ENCODE measurements around the gene OR1A1. TPM values are rescaled to one million over a fixed set of nuclear protein-coding genes. Genes with fewer than 3 reads are reported as not detected.
"Not testable (repeated sequence)": the region's sequence is repeated elsewhere in the genome, so short reads cannot be mapped to it uniquely, and the experiment has no call there.

The OR1A1 gene
- total RNA-seq, 1 experiment from 2014 or later: not detected

DNA sequence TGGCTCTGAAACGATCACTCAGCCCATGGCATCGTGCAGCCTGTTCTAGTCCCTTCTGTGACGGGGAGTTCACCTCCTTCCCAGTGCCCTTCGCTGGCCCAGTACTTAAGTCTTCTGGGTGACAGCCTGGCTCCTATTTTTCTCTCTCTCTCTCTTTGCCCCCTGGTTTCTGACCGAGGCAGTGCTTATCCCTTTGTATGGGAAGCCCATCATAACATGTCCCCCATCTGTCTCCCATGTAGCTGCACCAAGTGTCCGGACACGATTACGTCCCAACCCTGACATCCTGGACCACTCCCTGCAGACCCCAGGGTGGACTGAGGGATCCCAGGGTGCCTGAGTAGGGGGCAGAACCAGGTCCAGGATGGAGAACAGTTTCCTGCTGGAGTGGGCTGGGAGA, 24.8 kb downstream of the OR1A1 start:
- H3F3A ChIP-seq (ENCODE audit: insufficient read depth, low read depth); H3K4me2 ChIP-seq; CTCF ChIA-PET; H4K20me1 ChIP-seq (ENCODE audit: insufficient read depth); H3K79me2 ChIP-seq (ENCODE audit: low read depth); DNase-seq; H3K36me3 ChIP-seq (ENCODE audit: low read depth); H3K4me1 ChIP-seq (replicated peaks; ENCODE audit: insufficient read depth); H3K27ac ChIP-seq; H2AFZ ChIP-seq; POLR2A ChIA-PET (ENCODE audit: unreplicated experiment); H3K9me3 ChIP-seq (ENCODE audit: insufficient read depth, low read depth); BruUV-seq (replicated peaks); H3K4me3 ChIP-seq; H3K9me2 ChIP-seq (ENCODE audit: insufficient read depth); intact Hi-C loops (cut with micrococcal nuclease; ENCODE audit: unreplicated experiment): not testable (repeated sequence)
- H3K27me3 ChIP-seq (ENCODE audit: insufficient read depth, low read depth): peaks cover 22% of the 10 kb centered on the region; the same call in 1 of the 2 replicates

- H3K4me2 ChIP-seq; H4K20me1 ChIP-seq (ENCODE audit: insufficient read depth); intact Hi-C loops (cut with micrococcal nuclease; ENCODE audit: unreplicated experiment); H3K9me2 ChIP-seq (ENCODE audit: insufficient read depth); H3K27me3 ChIP-seq (ENCODE audit: insufficient read depth, low read depth); H3K4me3 ChIP-seq; H3F3A ChIP-seq (ENCODE audit: insufficient read depth, low read depth); H3K79me2 ChIP-seq (ENCODE audit: low read depth); CTCF ChIA-PET; H3K36me3 ChIP-seq (ENCODE audit: low read depth); H3K4me1 ChIP-seq (replicated peaks; ENCODE audit: insufficient read depth); H2AFZ ChIP-seq; POLR2A ChIA-PET (ENCODE audit: unreplicated experiment); H3K9me3 ChIP-seq (ENCODE audit: insufficient read depth, low read depth); H3K27ac ChIP-seq; BruUV-seq (replicated peaks); DNase-seq: not testable (repeated sequence)
These were observed 31.2 kb downstream of the OR1A1 start for GRCh38 chr17:3238685-3239084.

DNA sequence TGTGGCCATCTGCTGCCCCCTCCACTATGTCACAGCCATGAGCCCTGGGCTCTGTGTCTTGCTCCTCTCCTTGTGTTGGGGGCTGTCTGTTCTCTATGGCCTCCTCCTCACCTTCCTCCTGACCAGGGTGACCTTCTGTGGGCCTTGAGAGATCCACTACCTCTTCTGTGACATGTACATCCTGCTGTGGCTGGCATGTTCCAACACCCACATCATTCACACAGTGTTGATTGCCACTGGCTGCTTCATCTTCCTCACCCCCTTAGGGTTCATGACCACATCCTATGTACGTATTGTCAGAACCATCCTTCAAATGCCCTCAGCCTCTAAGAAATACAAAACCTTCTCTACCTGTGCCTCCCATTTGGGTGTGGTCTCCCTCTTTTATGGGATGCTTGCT, 33.6 kb downstream of the OR1A1 start:
- H3F3A ChIP-seq (ENCODE audit: insufficient read depth, low read depth); intact Hi-C loops (cut with micrococcal nuclease; ENCODE audit: unreplicated experiment); H2AFZ ChIP-seq; H3K27me3 ChIP-seq (ENCODE audit: insufficient read depth, low read depth); H3K79me2 ChIP-seq (ENCODE audit: low read depth); H3K4me2 ChIP-seq; CTCF ChIA-PET; BruUV-seq (replicated peaks); H3K36me3 ChIP-seq (ENCODE audit: low read depth); H3K9me2 ChIP-seq (ENCODE audit: insufficient read depth); H3K4me3 ChIP-seq; H3K4me1 ChIP-seq (replicated peaks; ENCODE audit: insufficient read depth); H3K27ac ChIP-seq; H4K20me1 ChIP-seq (ENCODE audit: insufficient read depth); H3K9me3 ChIP-seq (ENCODE audit: insufficient read depth, low read depth); DNase-seq; POLR2A ChIA-PET (ENCODE audit: unreplicated experiment): not testable (repeated sequence)

DNA sequence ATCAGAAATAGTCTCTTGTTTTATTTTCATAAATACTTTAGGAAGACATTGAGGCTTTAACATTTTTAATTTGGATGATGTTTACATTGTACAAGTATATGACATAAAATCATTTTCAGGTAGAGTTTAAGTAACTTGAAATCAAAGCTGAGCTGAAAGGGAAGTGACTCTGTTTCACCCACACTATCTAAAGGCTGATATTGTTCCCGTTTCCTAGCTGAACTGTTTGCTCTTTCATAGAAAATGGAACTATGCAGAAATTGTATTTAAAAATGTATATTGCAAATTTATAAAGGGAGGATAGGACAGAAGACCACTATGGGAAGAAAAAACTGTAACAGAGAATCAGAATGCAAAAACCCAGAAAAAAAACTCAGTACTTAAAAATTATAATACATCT, 37.4 kb downstream of the OR1A1 start:
- H2AFZ ChIP-seq; POLR2A ChIA-PET (ENCODE audit: unreplicated experiment); H3K27me3 ChIP-seq (ENCODE audit: insufficient read depth, low read depth); H3K4me1 ChIP-seq (replicated peaks; ENCODE audit: insufficient read depth); BruUV-seq (replicated peaks); H3K36me3 ChIP-seq (ENCODE audit: low read depth); H3F3A ChIP-seq (ENCODE audit: insufficient read depth, low read depth); DNase-seq; H3K27ac ChIP-seq; H3K4me3 ChIP-seq; H3K9me2 ChIP-seq (ENCODE audit: insufficient read depth); H3K79me2 ChIP-seq (ENCODE audit: low read depth); H3K9me3 ChIP-seq (ENCODE audit: insufficient read depth, low read depth); intact Hi-C loops (cut with micrococcal nuclease; ENCODE audit: unreplicated experiment); H4K20me1 ChIP-seq (ENCODE audit: insufficient read depth); CTCF ChIA-PET; H3K4me2 ChIP-seq: not testable (repeated sequence)

DNA sequence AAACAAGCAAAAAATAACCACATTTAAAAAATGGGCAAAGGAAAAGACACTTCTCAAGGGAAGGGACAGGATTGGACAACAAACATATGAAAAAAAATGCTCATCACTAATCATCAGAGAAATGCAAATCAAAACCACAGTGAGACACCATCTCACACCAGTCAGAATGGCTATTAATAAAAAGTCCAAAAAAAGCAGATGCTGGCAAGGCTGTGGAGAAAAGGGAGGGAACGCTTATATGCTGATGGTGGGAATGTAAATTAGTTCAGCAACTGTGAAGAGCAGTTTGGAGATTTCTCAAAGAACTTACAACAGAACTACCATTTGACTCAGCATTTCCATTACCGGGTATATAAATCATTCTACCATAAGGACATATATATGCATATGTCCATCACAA, 41.5 kb downstream of the OR1A1 start:
- H3K27ac ChIP-seq; H3K4me3 ChIP-seq; H3K9me2 ChIP-seq (ENCODE audit: insufficient read depth); H3K4me2 ChIP-seq; POLR2A ChIA-PET (ENCODE audit: unreplicated experiment); DNase-seq; BruUV-seq (replicated peaks); H3K36me3 ChIP-seq (ENCODE audit: low read depth); CTCF ChIA-PET; intact Hi-C loops (cut with micrococcal nuclease; ENCODE audit: unreplicated experiment); H3K27me3 ChIP-seq (ENCODE audit: insufficient read depth, low read depth); H3F3A ChIP-seq (ENCODE audit: insufficient read depth, low read depth); H3K79me2 ChIP-seq (ENCODE audit: low read depth); H3K9me3 ChIP-seq (ENCODE audit: insufficient read depth, low read depth); H2AFZ ChIP-seq; H3K4me1 ChIP-seq (replicated peaks; ENCODE audit: insufficient read depth); H4K20me1 ChIP-seq (ENCODE audit: insufficient read depth): not testable (repeated sequence)
